Measurements from ENCODE around the gene ZNF205.

Gene ZNF205

GRCh38 chr16:3106205-3106928 lies 6.0 kb upstream of the ZNF205 start:
- peak; percentile 93 to 94 for DNase-seq

- no peak for DNase-seq
Observed at GRCh38 chr16:3112881-3113574, 642 bp downstream of the ZNF205 start.

- no peak for DNase-seq
Observed at GRCh38 chr16:3113765-3114479, 1.5 kb downstream of the ZNF205 start.

GRCh38 chr16:3115003-3115402 lies 2.6 kb downstream of the ZNF205 start:
- DNase-seq: no peak

GRCh38 chr16:3115561-3115960 lies 3.2 kb downstream of the ZNF205 start:
- no peak for DNase-seq

- no peak for DNase-seq
Observed at GRCh38 chr16:3118204-3118790, 5.9 kb downstream of the ZNF205 start.

- no peak for DNase-seq
Observed at GRCh38 chr16:3118846-3119245, 6.5 kb downstream of the ZNF205 start.

- no peak for DNase-seq
Observed at GRCh38 chr16:3119286-3119685, 6.9 kb downstream of the ZNF205 start.

- DNase-seq: no peak
Observed at GRCh38 chr16:3119701-3120408, 7.5 kb downstream of the ZNF205 start.

GRCh38 chr16:3120435-3120834 lies 8.0 kb downstream of the ZNF205 start:
- DNase-seq: no peak

- DNase-seq: no peak
Observed at GRCh38 chr16:3121851-3122467, 9.6 kb downstream of the ZNF205 start.

GRCh38 chr16:3122926-3123570 lies 10.7 kb downstream of the ZNF205 start:
- DNase-seq: no peak

GRCh38 chr16:3123986-3124886 lies 11.8 kb downstream of the ZNF205 start:
- DNase-seq: peak; percentile 94 to 96

- DNase-seq: no peak
Observed at GRCh38 chr16:3127745-3128144, 15.4 kb downstream of the ZNF205 start.

GRCh38 chr16:3129137-3130131 lies 17.0 kb downstream of the ZNF205 start:
- peak; percentile 86 to 92 for DNase-seq

GRCh38 chr16:3131755-3132377 lies 19.5 kb downstream of the ZNF205 start:
- DNase-seq: peak; percentile 34 to 43

GRCh38 chr16:3133844-3134243 lies 21.5 kb downstream of the ZNF205 start:
- DNase-seq: no peak

GRCh38 chr16:3134338-3135125 lies 22.1 kb downstream of the ZNF205 start, which contains the start of gene ZNF213:
Gene ZNF213 (plus strand): TSS chr16:3135029. CDS start chr16:3137281, 2,252 bp downstream.
- peak; percentile 96 to 97 for DNase-seq
